GM12875 (cell line): ENCODE data around the gene PSMA5.
"Not testable (repeated sequence)": the region's sequence is repeated elsewhere in the genome, so short reads cannot be mapped to it uniquely, and the experiment has no call there.

ENCODE experiments used
- H3K4me3 ChIP-seq: one replicate; pipeline ENCODE4 v1.5.1; 2011; ENCODE audit warnings: low read depth, low read length, control low read depth
- TF ChIP-seq, protein P1 (sequence below): IDR thresholded peaks from 2 replicates; pipeline ENCODE4 v1.5.1; 2011; ENCODE audit warnings: low read depth, mild to moderate bottlenecking, control low read depth, inconsistent platforms, low read length, moderate library complexity, borderline replicate concordance; ENCODE audit not compliant: insufficient read depth

PSMA5 gene

DNA sequence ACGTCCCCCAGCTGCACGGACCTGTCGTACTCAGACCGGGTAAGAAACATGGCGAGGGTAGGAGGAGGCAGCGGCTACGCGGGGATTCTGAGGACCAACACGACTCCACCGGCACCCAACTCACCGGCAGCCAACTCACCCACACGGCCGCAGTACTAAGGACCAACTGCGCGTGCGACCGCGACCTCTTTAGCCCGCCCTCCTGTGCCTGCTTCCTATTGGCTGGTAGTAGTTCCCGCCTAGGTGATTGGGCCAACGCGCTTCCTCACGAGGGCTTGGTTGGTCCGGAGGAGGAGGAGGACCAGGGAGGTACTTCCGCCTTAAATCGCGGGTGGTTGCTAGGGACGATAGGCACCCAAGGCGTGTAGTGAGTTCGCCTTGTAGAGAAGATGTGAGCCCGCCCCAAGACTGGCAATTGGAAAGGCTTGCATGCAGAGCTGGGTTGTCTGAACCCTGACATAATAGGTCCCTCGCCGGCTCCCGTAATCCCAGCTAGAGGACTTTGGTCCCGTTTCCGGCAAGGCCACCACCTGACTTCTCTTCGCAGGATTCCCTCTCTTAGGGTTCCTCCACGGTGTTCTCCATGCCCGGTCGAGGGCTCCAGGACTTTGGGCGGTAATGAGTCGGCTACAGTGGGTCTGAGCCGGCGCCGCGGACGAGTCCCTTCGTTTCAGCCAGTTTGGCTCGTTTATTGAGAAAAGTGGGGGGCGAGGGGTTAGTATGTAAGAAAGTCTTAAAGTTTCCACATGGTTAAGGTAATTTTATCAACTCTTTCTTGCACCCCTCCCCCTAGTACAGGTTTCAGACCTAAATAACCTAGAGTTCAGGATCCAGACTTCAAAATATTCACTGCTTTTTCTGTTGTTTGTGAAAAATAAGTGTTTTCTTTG is at the start of gene PSMA5:
PSMA5 (minus strand) TSS at position 168 of the 890 bp plus-strand sequence; CDS start at position 50, 118 bp downstream.
- H3K4me3 ChIP-seq: peak within 1 kb of the TSS; percentile 97
- TF ChIP-seq, protein P1, sequence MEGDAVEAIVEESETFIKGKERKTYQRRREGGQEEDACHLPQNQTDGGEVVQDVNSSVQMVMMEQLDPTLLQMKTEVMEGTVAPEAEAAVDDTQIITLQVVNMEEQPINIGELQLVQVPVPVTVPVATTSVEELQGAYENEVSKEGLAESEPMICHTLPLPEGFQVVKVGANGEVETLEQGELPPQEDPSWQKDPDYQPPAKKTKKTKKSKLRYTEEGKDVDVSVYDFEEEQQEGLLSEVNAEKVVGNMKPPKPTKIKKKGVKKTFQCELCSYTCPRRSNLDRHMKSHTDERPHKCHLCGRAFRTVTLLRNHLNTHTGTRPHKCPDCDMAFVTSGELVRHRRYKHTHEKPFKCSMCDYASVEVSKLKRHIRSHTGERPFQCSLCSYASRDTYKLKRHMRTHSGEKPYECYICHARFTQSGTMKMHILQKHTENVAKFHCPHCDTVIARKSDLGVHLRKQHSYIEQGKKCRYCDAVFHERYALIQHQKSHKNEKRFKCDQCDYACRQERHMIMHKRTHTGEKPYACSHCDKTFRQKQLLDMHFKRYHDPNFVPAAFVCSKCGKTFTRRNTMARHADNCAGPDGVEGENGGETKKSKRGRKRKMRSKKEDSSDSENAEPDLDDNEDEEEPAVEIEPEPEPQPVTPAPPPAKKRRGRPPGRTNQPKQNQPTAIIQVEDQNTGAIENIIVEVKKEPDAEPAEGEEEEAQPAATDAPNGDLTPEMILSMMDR: no peak

DNA sequence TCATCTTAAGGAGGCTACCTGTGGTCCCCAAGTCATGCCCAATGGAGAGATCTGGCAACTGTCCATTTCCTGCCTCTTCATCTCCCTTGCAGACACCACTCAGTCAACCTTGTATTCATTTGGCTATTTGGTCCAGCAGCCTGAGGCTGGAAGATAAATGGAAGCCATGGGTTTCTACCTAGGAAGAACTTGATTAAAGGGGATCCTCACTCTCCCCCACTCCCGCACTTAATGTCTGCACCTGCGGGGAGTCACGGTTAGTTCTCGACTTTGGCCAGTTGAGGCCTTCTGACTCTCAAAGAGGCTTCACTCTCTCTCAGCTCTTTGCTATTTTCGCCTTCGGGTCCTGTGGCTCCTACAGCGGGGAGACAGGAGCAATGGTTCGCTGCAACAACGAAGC is 49.0 kb upstream of the PSMA5 start:
- H3K4me3 ChIP-seq: no peak overlapping the region
- TF ChIP-seq, protein P1: no peak

DNA sequence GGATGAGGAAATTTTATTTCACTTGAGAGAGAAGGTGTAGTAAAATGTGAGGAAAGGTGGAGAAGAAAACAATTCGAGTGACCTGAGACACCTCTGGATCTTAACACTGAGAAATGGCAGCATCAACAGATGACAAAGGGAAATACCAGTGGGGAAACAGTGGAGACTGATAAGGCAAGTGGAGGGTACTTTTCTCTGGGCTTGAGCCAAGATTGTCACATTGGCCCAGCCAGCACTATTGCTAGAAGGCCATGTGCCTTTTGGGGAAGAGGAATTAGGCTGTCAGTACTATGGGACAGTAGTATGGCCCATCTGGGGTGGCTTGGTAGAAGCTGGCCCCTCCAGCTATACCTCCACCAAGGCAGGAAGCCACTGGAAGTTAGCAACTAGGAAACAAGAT is 48.4 kb upstream of the PSMA5 start:
- TF ChIP-seq, protein P1: no peak
- H3K4me3 ChIP-seq: no peak overlapping the region

DNA sequence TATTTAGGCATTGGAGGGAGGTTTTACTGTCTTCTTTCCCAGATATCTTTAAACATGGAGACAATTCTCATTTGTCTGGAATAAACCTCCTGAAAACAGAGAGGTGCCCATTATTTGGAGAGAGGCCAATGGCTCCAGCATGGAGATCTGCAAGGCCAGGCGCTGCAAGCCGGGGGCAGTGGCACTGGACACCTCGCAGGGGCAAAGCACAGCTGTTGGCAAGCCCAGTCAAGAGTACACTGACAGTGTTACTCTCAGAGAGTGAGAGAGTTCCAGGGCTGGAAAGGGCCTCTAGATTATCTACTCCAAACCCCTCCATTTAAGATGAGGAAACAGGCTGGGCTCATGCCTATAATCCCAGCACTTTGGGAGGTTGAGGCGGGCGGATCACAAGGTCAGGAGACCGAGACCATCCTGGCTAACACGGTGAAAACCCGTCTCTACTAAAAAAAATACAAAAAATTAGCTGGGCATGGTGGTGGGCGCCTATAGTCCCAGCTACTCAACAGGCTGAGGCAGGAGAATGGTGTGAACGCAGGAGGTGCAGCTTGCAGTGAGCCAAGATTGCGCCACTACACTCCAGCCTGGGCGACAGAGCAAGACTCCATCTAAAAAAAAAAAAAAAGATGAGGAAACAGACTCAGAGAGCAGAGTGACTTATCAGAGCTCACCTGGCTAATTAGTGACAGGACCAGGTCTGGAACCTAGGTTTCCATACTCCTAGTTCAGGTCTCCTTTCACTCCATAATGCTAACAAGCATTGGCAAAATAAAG is 47.2 kb upstream of the PSMA5 start:
- not testable (repeated sequence) for H3K4me3 ChIP-seq

DNA sequence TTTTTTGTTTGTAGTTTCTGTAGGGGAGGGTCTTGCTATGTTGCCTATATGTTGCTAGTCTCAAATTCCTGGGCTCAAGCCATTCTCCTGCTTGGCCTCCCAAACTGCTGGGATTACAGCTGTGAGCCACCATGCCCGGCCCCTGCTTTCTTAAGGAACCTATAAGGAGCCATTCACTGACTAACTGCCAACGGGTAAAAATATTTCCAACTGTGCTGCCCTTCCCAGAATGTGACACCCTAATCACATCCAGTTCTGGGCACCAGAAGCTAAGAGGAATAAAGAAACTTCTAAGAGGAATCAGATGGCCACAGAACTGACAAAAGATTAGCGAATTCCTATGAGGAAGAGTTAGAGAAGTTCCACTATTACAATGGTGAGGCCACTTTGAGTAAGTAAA is 46.5 kb upstream of the PSMA5 start:
- TF ChIP-seq, protein P1: no peak
- H3K4me3 ChIP-seq: no peak overlapping the region

DNA sequence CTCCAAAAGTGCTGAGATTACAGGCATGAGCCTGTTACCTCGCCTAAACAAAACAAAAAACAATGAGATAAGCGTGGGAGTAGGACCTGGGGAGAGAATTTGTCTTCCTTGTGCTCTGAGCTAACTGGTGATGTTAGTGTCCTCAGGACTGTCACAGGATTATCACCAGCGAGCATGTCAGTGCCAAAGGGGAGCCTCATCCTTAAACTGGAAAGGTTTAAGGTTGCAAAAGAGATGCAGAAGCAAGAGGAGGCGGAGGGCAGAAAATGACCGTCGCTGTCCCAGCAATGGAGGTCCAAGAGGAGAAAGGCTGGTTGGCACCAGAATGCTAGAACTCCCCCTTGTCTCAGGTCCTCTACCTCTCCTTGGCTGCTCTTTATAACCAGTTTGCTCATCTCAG is 44.0 kb upstream of the PSMA5 start:
- H3K4me3 ChIP-seq: no peak overlapping the region
- TF ChIP-seq, protein P1: no peak

DNA sequence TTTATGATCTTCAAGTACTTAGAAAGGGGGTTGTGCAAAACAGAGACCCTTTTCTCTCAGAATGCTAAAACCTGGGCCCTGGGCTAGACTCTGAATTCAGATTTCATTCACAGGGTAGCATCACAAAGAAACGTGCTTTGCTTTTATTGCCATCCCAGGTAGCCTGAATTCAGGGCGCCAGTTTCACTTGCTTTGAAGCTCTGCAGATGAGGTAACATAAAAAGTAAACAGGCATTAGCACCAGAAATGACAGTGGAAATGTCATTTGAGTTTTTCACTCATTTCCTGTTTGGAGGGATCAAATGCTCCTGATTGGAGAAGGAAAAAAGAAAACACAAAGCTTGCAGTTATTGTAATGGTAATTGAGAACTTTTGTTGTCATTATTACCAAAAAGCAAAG is 42.7 kb upstream of the PSMA5 start:
- TF ChIP-seq, protein P1: no peak
- no peak overlapping the region for H3K4me3 ChIP-seq
